GM18526 (cell line): Measurements from ENCODE around the gene PATE2.

Experiments used
- POLR2A ChIP-seq: IDR thresholded peaks from 3 replicates; pipeline ENCODE4 v1.6.1; 2011; ENCODE audit not compliant: insufficient read length; ENCODE audit errors: extremely low read depth

Gene PATE2

DNA sequence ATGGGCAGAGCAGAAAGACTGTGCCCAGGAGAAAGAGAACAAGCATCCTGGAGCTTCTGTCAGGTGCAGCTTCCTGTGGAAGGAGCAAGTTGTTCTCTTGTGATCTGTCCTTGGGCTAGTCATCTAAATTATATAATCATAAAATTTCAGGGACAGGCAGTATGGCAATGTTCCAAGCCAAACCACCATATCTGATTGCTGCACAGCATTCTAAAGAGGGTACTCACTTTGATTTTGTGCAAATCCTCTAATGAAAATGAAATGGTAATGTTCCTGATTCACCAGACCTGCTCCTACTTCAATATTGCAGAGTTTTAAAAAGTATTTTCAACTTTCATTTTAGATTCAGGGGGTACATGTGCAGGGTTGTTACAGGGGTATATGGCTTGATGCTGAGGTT is at the start of gene PATE2:
TSS of gene PATE2 (minus strand) at position 101 of the 400 bp plus-strand sequence. CDS start at position 46, 55 bp downstream.
- no peak for TF ChIP-seq POLR2A

DNA sequence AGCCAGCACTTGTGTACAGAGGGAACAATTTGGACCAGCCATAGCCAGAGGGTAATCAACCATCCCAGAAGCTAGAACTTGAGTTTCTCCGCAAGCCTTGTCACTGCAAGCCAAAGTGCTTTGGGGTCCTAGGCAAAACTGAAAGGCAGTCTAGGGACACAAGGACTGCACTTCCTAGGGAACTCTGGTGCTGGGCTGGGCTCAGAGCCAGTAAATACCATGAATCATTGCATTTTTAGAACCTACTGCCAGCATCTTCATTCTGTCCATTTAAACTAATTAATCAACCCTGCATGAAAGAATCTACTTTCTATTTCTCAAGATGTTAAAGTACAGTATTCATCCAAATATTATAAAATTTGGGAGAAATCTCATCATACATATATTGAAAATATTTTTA is 29.3 kb upstream of the PATE2 start:
- TF ChIP-seq POLR2A = no peak

DNA sequence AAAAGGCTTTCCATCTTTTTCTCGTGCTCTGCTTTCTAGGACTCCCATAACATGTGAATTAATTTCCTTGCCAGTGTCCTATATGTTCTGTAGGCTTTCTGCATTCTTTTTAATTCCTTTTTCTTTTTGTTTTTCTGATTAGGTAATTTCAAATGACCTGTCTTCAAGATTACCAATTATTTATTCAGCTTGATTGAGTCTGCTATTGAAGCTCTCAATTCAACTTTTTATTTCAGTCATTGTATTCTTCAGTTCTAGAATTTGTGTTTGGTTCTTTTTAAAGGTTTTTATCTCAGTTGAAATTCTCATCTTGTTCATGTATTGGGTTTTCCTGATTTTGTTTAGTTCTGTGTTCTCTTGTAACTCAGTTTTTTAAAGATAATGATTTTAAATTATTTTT is 23.8 kb upstream of the PATE2 start:
- TF ChIP-seq POLR2A = no peak

DNA sequence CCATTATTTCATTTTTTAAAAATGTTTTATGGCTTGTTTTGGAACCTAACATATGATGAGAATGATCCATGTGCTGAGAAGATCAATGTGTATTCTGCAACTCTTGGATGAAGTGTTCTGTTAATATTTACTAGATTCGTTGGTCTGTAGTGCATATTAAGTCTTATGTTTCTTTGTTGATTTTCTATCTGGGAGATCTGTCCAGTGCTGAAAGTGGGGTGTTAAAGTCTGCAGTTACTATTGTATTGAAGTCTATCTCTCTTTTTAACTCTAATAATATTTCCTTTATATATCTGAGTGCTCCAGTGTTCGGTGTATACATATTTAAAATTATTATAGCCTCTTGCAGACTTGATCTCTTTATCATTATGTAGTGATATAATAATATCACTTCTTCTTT is 21.2 kb upstream of the PATE2 start:
- TF ChIP-seq POLR2A = no peak

DNA sequence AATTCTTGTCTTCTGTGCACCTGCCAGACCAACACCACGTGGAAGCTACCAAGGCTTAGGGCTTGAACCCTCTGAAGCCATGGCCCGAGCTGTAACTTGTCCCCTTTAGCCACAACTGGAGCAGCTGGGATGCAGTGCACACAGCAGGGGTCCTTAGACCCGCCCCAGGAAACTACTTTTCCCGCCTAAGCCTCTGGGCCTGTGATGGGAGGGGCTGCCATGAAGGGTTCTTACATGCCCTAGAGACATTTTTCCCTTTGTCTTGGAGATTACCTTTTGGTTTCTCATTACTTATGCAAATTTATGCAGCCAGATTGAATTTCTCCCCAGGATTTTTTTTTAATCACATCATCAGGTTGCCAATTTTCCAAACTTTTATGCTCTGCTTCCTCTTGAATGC is 19.0 kb upstream of the PATE2 start:
- no peak for TF ChIP-seq POLR2A

DNA sequence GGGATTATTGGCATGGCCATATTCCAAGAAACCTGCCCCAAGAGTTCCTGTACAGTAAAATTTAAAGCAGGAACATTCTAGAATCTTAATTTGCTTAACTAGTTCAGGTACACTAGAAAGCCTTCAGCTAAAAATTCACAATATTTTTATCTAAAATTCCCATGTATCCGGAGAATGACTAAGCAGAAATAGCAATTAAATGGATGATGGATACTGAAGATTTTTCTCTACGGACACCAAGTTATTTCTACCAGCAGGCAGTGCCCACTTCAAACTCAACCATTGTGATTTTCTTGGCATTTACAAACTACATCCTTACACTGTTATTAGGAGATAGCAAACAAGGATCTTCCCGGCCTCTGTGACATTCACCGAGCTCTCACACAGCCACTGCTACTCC is 12.2 kb upstream of the PATE2 start:
- no peak for TF ChIP-seq POLR2A

DNA sequence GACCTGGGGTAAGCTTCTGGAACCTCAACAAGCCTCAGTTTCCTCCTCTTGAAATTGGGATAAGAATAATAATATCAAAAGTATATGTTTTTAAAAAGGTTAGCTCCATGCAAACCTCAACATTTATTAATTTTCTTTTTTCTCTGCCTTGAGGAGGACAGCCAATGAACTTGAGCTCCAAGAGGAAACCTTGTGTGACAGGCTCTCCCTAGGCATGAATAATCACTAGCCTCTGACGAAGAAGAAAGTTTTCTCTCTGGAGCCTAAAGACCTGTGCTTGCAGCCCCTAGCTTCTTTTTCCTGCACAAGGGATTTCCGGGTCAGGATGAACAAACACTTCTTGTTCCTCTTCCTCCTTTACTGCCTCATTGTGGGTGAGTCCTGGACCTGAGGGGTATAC is 9.2 kb upstream of the PATE2 start, which contains the start of gene PATE3:
TSS of gene PATE3 (plus strand) at position 301 of the 400 bp plus-strand sequence. CDS start at position 326, 25 bp downstream.
- no peak for TF ChIP-seq POLR2A

DNA sequence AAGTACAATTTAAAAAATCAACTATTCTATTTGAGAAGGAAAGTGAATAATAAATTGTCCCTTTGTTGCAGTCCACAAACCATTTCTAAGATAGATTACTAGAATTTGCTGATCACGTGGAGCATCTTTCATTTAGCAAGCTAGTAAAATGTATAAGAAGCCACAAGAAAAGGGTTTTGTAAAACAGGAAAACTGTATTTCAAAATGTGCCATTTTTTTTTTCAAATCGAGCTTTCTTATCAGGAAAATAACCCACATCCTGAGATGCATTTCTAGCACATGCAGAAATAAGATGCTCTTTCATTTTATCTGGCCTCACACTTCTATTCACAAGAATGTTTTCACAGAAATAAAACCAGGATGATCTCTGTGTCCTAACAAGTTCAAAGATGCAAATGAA is 6.0 kb upstream of the PATE2 start:
- no peak for TF ChIP-seq POLR2A

DNA sequence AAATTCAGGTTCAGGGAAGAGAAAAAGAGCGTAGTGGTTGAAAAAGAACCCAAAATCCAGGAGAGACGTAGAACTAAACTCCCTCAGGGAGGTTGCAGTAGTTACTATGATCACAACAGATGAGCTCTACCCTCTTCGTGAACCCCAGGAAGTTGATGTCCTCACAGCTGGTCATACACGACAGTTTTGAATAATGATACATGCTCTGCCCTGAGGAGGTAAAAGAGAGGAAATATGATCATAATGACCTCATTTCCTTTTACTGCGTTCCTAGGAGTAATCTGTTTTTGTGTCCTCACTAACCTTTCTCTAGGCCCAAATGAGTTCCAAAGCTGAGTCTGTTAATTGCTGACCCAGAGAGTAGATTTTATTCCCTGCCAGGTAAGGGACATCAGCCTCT is 1.3 kb downstream of the PATE2 start:
- no peak for TF ChIP-seq POLR2A

DNA sequence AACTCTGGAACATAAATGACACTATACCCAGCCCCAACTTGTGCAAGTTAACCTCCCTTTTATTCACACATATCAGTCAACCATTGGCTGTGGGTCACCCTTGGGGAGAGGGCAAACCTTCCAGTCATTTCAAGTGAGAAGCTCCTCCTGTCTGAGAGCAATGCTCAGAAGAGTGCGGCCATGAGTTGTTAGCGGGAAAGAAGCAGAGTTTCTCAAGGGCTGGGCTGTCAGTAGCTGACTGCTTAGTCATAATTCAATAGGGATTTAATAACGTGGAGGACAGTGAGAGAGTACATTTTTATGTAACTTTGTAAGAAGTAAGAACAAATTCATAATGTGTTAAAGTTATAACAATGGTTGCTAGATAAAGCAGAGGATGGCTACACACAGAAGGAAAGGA is 5.1 kb downstream of the PATE2 start:
- TF ChIP-seq POLR2A = no peak

DNA sequence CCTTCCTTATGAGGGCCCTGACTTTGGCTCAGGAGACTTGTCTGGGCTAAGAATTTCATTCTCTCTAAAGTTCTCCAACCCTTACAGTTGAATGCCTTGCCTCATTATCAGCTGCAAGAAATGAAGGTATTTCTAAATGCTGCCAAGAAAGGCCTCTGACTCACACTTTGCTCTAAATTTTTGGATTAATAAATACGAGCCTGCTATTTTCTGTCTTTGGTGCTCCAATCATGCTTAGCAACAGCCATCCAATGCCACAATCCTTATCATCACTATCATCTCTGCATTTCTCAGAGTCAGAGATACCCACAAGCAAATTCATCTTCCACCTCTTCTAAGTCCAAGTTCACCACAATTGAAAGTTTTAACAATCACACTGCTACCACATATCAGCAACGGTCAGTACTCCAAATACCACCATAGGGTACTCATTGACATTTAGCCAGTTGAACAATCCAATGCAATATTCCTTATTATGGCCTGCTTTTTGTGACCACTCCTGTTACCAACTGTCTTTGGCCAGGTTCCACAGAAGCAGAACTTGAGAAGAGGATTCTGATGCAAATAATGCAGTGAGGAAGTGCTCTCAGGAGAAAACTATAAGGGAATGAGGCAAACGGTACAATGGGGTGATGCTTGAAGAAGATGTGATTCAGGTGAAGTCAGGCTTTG is 5.7 kb downstream of the PATE2 start:
- TF ChIP-seq POLR2A = no peak

DNA sequence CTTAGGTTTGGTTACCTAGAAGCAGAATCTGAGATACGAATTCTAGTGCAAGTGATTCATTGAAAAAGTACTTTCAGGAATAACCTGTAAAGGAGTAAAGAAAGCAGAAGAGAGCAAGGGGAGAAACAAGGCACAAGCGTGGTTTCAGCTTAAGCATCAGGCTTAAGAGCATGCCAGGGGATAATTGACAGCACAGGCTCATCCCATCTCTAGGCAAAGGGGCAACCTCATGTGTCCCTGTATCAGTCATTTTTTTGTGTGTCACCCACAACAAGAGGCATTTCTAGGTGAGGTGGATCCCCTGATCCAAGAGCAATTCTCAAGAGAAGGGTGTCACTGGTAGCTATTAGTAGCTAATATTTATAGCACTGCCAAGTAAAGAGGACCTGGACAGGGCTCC is 8.0 kb downstream of the PATE2 start:
- TF ChIP-seq POLR2A = no peak

DNA sequence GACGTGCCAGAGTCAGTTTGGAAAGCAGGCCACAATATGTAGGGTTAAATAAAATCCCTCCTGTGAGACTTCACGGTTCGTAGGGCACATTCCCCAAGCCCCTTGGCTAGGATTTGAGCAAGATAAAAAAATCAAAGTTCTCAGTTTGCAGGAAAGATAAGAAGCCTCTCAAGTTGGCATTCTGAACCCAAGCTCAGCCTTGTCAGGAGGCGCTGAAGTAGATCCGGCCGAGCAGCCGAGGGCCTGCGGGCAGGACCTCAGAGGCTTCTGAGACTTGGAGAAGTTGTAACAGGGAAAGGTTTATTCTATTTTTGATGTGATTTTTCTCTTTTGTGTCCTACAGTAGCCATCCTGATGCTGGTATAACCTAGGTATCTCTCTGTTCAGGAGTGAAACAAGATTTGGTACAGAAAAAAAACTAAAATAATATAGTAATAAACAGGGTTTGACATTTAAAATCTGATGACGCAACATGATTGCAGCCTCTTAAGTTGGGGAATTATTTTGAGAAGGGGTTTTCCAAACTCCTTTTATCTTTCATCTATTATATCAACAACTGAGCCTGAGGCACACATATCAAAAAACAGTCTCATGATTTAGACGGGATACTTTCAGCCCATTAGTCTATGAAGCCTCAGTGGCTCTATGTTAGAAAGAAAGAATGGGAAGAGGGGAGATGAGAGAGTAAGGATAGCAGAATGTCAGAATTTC is 10.1 kb downstream of the PATE2 start:
- TF ChIP-seq POLR2A = no peak

DNA sequence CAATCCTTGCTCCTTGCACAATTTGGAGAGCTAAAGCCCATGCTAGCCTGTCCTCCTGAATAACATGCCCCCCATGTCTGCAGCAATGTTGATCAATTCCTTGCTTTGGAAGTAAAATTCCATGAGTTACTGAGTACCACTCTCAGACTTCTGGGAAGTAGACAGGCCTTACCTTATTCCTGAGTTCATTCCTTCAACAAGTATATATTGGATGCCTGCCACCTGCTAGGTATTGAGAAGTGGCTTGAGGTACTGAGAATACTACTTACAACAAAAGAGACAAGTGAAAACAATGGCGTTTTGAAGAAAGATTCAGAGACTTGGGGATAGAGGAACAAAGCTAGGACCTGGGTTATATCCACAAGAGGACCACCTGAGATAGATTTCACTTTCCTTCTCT is 12.4 kb downstream of the PATE2 start:
- no peak for TF ChIP-seq POLR2A

DNA sequence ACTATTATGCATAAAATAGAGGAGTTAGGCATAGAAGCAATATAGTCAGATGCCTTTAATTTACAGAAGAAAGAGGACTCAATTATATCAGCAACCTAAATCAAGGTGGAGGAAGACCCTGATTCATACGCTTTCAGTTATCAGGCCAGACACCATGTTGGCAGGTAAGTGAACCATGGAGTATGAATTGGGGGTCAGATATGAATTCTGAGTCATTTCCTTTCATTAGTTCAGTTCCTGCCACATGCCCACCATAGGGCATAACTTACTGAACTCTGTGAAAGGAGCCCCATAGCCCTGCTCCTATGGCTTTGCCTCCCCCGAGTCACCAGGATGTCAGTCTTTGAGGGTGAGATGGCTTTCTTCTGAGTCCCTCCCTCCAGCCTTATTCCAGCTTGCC is 15.1 kb downstream of the PATE2 start:
- no peak for TF ChIP-seq POLR2A

DNA sequence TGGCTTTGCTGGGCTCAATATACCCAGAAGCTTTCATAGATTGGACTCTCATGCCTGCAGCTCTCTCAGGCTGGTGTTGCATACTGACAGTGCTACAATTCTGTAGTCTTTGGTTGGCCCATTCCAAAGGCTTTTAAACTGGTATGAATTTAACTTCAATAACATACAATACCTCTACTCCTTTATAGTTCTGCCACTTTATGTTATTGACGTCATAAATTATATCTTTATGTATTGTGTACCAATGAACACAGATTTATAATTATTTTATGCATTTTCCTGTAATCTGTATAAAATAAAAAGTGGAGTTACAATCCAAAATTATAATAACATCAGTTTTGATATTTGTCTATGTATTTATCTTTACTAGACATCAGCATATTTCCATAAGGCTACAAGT is 16.2 kb downstream of the PATE2 start:
- no peak for TF ChIP-seq POLR2A

DNA sequence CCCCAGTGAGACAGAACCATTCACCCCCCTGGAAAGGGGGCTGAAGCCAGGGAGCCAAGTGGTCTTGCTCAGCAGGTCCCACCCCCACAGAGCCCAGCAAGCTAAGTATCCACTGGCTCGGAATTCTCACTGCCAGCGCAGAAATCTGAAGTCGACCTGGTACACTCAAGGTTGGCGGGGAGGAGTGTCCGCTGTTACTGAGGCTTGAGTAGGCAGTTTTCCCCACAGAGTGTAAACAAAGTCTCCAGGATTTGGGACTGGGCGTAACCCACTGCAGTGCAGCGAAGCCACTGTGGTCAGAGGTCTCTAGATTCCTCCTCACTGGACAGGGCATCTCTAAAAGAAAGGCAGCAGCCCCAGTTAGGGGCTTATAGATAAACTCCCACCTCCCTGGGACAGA is 22.6 kb downstream of the PATE2 start:
- TF ChIP-seq POLR2A = no peak
